HG03378 (cell line): Measurements from ENCODE around the gene SEC11A.
"Not testable (repeated sequence)": the region's sequence is repeated elsewhere in the genome, so short reads cannot be mapped to it uniquely, and the experiment has no call there.

ENCODE experiments used
- ATAC-seq: cut with Tn5 transposase; IDR thresholded peaks from one replicate; pipeline ENCODE4 v1.9.1; 2021; ENCODE audit warnings: mild to moderate bottlenecking, moderate library complexity; ENCODE audit not compliant: unreplicated experiment

SEC11A gene

DNA sequence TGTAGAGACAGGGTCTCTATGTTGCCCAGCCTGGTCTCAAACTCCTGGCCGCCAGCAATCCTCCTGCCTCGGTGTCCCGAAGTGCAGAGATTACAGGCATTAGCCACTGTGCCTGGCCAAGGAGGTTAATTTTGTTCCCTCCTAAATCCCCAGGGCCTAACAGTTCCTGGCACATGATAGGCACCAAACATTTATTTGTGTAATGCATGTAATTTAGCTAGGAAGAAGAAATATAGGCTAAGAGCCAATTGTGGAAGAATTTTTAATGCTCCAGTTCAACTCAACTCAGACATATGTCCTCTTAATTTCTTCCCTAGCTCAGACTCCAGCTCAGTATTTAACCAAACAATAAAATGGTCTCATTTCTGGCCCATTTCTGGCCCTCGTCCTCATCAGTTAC lies 24.8 kb upstream of the SEC11A start:
- no peak for ATAC-seq

GRCh38 chr15:84737005-84737404 lies 21.1 kb upstream of the SEC11A start:
- ATAC-seq: no peak

DNA sequence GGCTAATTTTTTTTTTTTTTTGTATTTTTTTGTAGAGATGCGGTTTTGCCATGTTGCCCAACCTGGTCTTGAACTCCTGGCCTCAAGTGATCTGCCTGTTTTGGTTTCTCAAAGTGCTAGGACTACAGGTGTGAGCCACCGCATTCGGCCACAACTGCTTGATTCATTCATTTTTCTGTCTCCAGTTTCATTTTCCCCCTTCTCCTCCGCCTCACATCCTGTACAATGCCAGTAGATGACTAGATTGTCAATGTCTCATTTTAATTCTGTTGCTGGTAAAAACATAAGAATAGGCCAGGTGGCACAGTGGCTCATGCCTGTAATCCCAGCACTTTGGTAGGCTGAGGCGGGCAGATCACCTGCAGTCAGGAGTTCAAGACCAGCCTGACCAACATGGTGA lies 20.4 kb upstream of the SEC11A start:
- peak; percentile 58 for ATAC-seq

- peak; percentile 49 for ATAC-seq
These were observed 19.6 kb upstream of the SEC11A start for GRCh38 chr15:84735480-84736061.

DNA sequence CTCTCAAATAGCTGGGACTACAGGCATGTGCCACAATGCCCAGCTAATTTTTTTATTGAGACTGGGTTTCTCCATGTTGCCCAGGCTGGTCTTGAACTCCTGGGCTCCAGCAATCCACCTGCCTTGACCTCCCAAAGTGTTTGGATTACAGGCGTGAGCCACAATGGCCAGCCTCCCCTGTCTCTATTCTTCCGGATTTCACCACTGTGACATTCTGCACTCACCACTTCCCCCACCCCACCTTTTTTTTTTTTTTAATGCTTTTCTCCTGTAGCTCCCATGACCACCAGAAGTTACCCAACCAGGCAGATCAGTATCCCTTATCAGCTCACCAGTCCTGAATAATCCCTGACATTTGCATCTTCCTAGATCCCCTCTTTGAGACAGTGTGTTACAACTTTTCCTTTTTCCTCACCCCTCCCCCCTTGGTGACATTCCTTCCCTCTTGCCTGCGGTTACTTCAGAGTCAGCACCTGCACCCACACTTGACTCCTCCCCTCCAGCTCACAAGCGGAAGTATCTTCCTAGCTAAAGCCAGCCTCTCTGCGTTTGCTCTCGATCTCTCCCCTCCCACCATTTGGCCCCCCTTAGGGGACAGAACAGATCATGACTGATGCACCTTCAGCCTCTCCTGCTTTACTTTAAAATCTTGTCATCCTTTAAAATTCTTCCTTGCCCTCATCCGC lies 19.0 kb upstream of the SEC11A start:
- peak; percentile 47 for ATAC-seq

DNA sequence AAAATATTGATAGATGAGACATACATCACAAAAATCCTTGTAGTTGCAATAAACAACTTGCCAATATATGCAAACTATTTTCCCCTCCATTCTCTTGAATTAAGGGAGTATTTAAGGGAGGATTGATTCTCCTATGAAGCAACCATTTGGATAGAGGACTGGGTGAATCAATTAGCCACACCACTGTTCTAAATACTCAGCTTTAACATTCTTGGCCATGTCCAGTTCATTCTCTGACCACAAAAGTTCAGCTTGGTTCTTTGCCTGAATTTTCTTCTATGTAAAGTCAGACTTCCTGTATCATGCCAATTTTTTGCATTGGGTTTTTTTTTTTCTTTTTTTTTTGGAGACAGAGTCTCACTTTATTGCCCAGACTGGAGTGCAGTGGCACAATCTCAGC lies 15.8 kb upstream of the SEC11A start:
- no peak for ATAC-seq

DNA sequence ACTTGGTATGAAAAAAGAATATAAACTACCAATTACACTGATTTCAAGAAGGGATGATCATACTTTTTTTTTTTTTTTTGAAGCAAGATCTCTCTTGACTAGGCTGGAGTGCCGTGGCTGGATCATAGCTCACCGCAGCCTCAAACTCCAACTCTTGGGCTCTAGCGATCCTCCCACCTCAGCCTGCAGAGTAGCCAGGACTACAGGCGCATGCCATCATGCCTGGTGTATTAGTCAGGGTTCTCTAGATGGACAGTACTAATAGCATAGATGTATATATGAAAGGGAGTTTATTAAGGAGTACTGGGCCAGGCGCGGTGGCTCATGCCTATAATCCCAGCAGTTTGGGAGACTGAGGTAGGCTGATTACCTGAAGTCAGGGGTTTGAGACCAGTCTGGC lies 11.5 kb upstream of the SEC11A start:
- no peak for ATAC-seq

GRCh38 chr15:84725001-84725491 lies 9.1 kb upstream of the SEC11A start:
- ATAC-seq: peak; percentile 66

DNA sequence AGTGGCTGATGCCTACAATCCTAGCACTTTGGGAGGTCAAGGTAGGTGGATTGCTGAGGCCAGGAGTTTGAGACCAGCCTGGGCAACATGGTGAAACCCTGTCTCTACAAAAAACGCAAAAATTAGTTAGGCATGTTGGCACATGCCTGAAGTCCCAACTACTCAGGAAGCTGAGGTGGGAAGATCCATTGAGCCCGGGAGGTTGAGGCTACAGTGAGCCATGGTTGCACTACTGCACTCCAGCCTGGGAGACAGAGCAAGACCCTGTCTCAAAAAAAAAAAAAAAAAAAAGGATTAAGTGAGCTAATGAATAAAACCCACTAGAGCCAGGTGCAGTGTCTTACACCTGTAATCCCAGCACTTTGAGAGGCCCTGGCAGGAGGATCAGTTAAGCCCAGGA lies 6.7 kb upstream of the SEC11A start:
- ATAC-seq: no peak

DNA sequence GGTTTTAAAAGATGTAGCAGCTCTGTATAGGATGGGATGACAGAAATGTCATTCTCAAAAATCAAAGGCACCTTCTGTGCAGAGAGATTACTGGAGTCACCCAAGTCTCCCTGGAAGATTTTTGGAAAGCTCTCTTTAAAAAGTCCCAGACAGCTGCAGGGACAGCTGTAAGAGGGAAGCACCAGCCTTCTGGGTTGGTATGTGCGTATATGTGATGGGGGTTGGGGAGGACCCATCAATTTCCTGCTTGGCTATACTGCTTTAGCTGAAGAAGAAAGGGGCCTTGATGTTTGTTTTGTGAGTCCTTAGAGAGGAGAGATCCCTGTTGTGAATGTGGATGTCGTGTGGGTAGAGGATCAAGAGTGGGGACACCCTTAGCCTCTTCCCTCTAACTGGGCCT lies 5.4 kb upstream of the SEC11A start:
- no peak for ATAC-seq

- ATAC-seq: no peak
These were observed 401 bp downstream of the SEC11A start for GRCh38 chr15:84715441-84716035.

GRCh38 chr15:84714821-84715220 lies 1.1 kb downstream of the SEC11A start:
- no peak for ATAC-seq

GRCh38 chr15:84714372-84714771 lies 1.6 kb downstream of the SEC11A start:
- ATAC-seq: no peak

DNA sequence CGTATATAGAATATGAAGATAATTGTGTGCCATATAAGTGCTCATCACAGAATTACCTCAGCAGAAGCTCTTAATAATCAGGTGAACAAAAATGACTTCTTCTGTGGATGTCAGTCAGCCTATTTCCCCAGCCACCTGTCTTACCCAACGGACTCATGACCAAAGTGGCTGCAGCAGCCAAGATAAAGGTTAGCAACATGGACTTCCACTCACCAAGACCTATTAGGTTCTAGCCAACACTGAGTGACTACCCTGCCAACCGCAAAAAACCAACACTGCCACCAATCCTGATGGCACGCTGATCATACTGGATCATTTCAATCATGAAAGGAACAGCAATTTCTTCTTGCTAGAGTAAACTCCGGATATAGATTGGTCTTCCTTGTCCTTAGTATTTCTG lies 12.1 kb downstream of the SEC11A start:
- no peak for ATAC-seq

GRCh38 chr15:84702961-84703482 lies 12.9 kb downstream of the SEC11A start:
- ATAC-seq: no peak

DNA sequence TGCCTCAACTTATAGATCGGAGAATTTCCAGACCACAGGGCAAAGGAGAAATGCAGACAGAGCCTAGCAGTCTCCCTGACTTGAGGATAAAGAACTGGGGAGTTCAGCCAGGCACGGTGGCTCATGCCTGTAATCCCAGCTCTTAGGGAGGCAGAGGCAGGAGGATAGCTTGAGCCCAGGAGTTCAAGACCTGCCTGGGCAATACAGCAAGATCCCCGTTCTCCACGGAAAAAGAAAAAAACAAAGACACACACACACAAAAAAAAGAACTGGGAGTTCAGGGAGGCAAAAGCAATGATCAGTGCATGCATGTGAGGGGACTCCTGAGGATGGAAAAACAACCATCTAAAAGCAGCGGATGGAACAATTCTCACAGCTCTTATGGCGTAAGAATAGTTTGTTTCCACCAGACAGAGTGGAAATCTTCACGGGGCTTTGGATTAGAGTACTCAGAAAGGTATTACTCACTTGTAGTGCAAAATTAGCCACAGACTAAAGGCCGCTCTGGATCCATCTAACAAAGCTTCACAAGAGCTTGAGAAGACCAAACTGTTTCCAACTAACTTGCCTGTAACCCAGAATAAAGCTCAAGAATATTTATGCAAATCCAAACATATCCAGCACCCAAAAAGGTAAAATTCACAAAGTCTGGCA lies 16.3 kb downstream of the SEC11A start:
- ATAC-seq: no peak

- no peak for ATAC-seq
These were observed 18.5 kb downstream of the SEC11A start for GRCh38 chr15:84697236-84697990.

DNA sequence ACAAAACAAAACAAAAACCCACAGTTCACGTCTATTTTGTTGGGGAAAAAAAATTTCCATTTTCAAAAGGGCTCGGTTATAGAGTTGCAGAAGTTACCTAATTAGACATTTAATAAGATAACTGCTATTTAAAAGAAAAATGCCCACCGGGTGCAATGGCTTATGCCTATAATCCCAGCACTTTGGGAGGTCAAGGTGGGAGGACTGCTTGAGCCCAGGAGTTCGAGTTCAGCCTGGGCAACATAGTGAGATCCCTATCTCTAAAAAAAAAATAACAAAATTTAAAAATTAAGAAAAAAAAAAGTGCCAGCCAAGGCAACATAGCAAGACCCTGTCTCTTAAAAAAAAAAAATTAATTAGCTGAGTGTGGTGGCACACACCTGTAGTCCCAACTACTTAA lies 19.2 kb downstream of the SEC11A start:
- no peak for ATAC-seq

DNA sequence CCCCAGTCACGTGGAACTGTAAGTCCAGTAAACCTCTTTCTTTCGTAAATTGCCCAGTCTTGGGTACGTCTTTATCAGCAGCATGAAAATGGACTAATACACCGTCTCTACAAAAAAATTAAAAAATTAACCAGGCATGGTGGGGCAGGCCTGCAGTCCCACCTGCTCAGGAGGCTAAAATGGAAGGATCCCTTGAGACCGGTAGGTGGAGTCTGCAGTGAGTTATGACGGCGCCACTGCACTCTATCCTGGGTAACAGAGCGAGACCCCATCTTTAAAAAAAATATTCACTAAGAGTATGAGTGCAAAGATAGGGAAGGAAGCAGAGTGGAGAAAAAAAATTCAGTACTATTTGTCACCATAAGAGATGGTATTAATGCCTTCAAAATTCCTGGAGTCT lies 25.6 kb downstream of the SEC11A start:
- ATAC-seq: no peak

DNA sequence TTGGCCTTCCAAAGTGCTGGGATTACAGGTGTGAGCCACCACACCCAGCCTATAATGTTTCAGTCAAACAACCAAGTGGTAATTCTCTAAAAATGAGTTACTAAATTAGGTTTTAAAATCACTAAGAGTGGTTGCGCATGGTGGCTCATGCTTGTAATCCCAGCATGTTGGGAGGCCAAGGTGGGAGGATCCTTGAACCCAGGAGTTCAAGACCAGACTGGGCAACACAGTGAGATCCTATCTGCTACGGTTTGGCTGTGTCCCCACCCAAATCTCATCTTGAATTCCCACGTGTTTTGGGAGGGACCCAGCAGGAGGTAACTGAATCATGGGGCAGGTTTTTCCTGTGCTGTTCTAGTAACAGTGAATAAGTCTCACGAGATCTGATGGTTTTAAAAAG lies 26.1 kb downstream of the SEC11A start:
- ATAC-seq: no peak

GRCh38 chr15:84686446-84686845 lies 29.5 kb downstream of the SEC11A start:
- not testable (repeated sequence) for ATAC-seq
